COLO668 (cell line): ENCODE measurements around the gene BRAF.
A peak's percentile ranks its signal among the peaks of the same experiment; 100 is the strongest.
"Not testable (repeated sequence)": the region's sequence is repeated elsewhere in the genome, so short reads cannot be mapped to it uniquely, and the experiment has no call there.

ENCODE experiments used
- DNase-seq: peaks from one replicate; lab custom pipeline; 2025; ENCODE audit not compliant: unreplicated experiment; lab: John Stamatoyannopoulos, UW

BRAF gene

DNA sequence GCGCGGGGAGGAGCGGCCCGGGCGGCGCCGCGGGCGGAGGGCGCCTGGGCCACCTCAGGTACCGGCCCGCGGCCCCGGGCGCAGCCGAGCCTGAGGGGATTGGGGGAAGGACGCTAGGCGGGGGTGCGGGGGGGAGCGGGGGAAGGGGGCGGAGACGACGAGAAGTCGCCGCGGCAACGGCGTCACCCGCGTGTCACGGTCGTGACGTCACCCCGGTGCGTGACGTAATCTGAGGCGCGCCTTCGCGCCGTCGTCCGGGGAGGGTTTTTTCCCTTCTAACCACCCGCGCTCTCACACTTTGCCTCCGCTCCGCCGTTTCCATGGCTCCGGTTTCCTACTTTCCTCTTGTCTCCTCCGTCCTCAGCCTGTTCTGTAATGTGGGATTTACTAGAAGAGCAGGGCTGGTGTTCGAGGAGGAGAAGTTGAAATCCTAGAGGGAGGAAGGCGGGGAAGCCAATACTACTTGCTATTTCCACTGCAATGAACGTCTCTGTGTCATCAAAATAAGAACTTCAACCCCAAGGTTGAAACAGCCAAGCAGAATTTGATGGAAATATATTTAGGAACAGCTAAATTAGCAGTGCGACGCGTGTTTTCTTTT is at the start of gene BRAF:
TSS of gene BRAF (minus strand) at position 109 of the 601 bp plus-strand sequence. CDS start 226 bp downstream, outside the sequence.
- DNase-seq = peak; percentile 93

DNA sequence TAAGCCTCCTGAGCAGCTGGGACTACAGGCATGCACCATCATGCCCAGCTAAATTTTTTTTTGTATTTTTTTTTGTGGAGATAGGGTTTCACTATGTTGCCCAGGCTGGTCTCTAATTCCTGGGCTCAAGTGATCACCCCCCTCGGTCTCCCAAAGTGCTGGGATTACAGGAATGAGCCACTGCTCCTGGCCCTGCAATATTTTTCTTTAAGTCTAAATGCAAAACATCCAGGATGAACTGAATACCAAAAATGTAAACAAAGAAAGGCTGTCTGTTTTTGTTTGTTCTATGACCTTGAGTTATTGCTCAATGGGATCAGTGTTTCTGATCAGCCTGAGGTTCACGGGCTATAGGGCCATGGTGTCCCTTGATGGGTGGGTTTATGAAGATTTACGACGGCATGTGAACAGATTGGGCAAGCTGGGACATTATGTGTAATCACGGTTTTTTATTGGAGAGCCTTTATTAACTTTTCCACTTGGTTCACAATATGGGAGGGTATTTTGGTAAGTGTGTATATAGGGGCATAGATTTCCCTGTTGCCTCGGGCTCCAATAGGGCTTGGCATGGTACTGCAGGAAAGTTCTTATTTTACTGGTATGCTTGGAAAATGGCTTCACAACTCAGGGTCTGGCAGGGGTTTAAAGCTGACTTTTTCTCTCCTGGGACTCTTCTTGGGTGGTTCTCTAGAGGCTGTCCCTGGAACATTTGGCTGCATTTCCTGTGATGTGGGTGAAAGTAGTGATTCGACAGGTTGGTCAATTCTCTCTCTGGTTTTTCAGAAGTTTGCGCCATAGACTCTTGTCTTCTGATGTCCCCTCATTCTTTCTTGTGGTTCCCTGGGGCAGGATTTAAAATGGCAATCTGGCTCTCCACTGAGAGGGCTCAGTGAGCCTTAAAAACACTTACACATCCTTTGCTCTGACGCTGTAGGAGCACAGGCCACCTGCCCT is 48.4 kb upstream of the BRAF start:
- no peak for DNase-seq

GRCh38 chr7:140972344-140972743 is 47.6 kb upstream of the BRAF start:
- DNase-seq = no peak

DNA sequence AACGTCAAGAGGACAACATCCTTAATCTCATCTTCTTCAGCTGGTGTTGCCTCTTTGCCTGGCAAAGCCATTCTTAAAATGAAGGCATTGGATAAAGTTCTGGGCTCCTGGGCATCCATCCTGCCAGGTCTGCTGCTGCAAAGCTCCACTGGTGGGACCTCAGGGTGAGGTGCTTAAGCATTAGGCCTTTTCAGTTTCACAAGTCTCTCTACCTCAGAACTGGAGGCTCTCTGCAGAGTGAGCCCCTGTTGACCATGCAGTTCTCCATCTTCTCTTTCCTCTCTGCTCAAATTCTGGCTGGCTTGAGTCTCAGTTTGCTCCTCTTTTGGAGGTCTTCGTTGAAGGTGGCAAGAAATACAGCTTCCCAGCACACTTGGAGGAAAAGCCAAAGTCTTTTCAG is 42.7 kb upstream of the BRAF start:
- DNase-seq = no peak

DNA sequence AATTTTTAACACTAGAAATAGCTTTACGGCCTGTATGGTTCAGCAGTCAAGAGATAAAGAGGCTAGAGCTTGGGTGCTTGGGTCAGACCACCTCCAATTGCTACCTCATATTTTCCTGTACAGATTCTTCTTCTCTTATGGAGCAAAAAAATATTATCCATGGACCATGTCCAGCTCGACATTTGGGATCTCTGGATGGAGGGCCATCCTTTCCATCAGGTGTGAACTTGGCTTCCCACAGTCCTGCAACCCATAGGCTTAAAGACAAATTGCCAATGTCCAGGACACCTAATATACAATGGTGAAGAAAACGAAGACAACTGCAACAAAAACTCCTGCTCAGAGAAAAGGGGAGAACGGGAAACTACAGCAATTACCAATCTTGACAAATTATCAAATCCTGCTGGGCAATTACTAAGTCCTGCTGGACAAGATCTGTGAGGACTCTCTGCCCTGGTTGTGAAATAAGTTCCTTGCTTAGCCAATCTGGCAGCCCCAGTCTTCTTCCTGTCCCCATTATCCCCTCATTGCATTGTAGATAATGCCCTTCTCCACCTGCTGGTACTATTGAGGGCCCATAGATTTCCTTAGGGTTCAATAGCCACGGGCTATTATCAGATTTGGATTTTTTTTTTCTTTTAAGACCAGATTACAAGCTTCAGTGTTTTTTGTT is 42.0 kb upstream of the BRAF start:
- no peak for DNase-seq

- DNase-seq = no peak
Observed at GRCh38 chr7:140961117-140961516, 36.4 kb upstream of the BRAF start.

- DNase-seq = not testable (repeated sequence)
Observed at GRCh38 chr7:140956997-140957396, 32.3 kb upstream of the BRAF start.

- no peak for DNase-seq
Observed at GRCh38 chr7:140945940-140946339, 21.2 kb upstream of the BRAF start.

- DNase-seq = not testable (repeated sequence)
Observed at GRCh38 chr7:140942242-140942641, 17.5 kb upstream of the BRAF start.

DNA sequence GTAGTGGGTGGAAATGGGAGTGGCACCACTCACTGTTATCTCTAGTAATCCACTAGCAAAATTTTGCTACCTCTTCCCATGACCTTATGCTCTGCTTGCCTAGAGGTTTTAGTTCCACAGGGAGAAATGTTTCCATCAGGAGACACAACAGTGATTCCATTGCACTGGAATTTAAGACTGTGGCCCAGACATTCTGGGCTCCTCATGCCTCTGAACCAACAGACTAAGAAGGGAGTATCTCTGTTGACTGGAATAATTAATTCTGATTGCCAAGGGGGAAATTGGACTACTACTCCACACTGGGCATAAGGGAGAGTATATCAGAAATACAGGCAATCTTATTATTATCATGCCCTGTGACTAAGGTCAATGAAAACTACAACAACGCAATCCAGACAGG is 16.2 kb upstream of the BRAF start:
- no peak for DNase-seq

DNA sequence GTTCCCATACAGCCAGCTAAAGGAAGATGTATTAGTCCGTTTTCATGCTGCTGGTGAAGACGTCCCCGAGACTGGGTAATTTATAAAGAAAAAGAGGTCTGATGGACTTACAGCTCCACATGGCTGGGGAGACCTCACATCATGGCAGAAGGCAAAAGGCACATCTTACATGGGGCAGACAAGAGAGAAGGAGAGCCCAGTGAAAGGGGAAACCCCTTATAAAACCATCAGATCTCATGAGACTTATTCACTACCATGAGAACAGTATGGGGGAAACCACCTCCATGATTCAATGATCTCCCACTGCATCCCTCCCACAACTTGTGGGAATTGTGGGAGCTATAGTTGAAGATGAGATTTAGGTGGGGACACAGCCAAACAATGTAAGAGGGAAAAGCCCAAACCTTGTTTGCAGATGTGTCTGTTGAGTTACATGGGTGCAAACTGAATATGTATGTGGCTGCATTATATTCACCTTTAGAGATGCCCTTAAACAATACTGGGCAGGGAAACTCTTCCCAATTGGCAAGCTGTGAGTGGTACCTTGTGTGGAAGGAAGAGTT is 13.1 kb upstream of the BRAF start:
- DNase-seq = no peak

DNA sequence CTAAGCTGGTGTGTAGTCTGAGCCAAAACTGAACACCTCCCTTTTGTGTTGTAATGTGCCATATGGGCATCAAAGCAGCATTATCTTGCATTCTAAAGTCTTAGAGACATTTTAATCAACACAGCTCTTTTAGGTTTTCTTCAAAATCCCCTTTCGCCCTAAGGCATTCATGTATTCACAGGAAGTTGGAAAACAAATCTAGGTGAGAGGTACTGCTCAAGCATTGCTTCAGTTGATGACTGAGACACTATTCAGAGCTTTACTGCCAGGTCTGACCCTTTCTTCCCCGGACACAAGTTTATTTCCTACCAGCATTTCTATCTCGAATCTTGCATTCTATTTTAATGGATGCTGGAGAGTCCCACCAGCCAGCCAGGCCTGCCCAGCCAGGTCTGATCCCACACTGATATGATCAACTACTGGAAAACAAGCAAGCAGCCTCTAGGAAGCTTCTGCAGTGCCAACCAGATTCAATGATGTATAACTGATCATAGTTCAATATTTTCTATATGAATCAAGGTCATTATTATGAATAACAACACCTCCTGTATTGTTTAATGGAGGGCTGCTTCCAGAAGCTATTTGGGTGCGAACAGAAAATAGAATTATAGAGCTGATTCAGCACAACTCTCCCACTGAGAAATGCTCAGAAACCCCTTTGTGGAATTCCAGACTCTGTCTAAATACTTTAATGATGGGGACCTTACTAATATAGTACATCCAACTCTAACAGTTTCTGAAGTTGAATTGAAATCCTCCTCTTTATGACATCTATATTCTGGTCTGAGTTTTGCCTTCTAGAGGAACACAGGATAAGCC is 4.0 kb upstream of the BRAF start:
- DNase-seq = no peak

DNA sequence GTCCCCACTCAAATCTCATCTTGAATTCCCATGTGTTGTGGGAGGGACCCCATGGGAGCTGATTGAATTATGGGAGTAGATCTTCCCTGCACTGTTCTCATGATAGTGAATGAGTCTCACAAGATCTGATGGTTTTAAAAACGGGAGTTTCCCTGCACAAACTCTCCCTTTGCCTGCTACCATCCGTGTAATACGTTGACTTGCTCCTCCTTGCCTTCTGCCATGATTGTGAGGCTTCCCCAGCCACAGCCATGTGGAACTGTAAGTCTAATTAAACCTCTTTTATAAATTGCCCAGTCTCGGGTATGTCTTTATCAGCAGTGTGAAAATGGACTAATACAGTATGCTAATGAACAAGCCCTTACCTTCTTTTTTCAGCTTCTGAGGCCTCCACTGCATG is 3.2 kb upstream of the BRAF start:
- DNase-seq = not testable (repeated sequence)

DNA sequence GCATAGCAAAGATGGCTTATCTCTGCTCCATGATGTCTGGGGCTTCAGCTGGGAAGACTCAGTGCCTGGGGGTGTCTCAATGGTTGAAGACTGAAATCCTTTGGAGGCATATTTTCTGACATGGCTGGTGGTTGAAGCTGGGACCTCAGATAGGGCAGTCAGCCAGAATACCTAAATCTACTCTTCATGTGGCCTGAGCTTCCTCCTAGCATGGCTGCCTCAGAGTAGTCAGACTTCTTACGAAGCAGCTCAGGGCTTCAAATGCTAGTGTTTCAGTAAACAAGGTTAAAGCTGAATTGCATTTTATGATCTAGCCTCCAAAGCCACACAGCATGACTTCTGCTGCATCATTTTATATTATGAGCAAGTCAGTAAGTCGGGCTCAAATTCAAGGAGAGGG is 2.6 kb upstream of the BRAF start:
- no peak for DNase-seq

GRCh38 chr7:140926021-140926817 is 1.5 kb upstream of the BRAF start:
- no peak for DNase-seq

DNA sequence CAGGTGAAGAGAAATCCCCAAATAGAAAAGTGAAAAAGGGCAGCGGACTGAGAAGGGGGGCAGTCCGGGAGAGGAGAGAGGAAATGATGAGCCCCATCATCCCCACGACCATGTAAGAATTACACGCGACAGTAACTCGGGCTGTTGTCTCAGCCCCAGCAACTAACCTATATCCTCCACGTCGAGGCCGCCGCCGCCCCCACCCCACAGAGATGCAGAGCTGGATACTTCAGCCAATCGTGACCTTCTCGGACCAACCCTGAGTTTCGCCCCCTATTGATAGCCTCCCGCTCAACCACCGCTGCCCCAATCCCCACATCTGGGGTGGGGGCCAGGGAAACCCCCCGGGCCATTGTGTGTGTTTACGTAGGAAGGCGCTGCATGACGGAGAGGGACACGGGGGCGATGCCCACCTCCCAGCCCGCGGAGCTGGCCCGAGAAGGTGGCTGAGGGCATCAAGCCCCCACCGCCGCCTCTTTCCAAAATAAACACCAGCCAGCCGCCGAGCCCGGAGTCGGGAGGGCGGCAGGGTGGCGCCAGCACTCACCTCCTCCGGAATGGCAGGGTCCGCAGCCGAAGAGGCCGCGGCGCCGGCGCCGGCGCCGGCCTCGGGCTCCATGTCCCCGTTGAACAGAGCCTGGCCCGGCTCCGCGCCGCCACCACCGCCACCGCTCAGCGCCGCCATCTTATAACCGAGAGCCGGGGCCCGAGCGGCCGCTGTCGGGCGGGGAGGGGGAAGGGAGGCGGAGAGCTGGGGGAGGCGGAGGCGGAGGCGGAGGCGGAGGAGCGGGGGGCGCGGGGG is 509 bp downstream of the BRAF start:
- peak; percentile 81 for DNase-seq

- DNase-seq = no peak
Observed at GRCh38 chr7:140923358-140924006, 1.2 kb downstream of the BRAF start.

DNA sequence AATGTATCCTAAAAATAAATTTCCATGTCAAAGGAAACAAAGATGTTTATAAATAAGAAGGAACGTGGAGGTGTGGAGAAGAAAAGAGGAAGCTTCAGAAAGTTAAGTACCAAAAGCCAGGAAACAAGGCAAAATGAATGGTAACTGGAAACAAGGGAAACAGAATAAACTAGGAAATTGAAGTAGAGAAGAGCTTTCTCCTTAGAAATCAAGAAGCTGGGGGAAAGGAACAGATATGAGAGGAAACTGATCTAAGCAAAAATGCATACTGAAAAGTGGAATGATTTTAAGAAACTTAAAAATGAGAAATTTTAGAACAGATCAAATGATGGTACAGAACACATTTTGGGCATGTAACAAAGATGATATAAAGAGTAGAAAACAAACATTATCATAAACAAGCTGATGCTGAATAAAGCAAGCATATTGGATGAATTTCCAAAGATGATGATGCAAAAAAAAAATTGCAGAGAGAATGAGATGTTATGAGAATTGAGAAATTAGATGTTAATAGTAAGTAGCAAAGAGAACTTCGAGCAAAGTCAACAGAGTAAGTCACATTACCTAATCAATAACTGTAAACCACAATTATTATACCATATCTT is 1.9 kb downstream of the BRAF start:
- no peak for DNase-seq
